Mucosa of descending colon (tissue), 3 donors: ENCODE results near the gene DGKQ. TPM values are rescaled to one million over a fixed set of nuclear protein-coding genes. Genes with fewer than 3 reads are reported as not detected.
"Not testable (repeated sequence)": the region's sequence is repeated elsewhere in the genome, so short reads cannot be mapped to it uniquely, and the experiment has no call there.

ENCODE experiments used
- ATAC-seq: fragments of 200-7000 bp; cut with Tn5 transposase; one replicate; pipeline ENCODE4 v1.9.1; 2020; ENCODE audit warnings: mild to moderate bottlenecking, moderate library complexity
- DNase-seq, 3 donors: peaks; one replicate each; pipeline ENCODE4 v3.0.0-alpha.2; 2020
- H3K36me3 ChIP-seq: fragments of 200-600 bp; one replicate; pipeline ENCODE4 v1.8.0; 2021; ENCODE audit warnings: low read depth, mild to moderate bottlenecking
- H3K4me1 ChIP-seq: fragments of 200-600 bp; one replicate; pipeline ENCODE4 v1.8.0; 2021; ENCODE audit warnings: low read depth, mild to moderate bottlenecking
- H3K4me3 ChIP-seq: fragments of 200-600 bp; one replicate; pipeline ENCODE4 v1.8.0; 2021; ENCODE audit warnings: mild to moderate bottlenecking
- H3K9me3 ChIP-seq: fragments of 200-600 bp; one replicate; pipeline ENCODE4 v1.8.0; 2021; ENCODE audit warnings: mild to moderate bottlenecking
- intact Hi-C, 2 donors: fragments of 100-400 bp; cut with DNase I in 1 of 2; cut with micrococcal nuclease in 1 of 2; formaldehyde crosslinking; loops; one replicate each; pipeline versions ENCODE4 v1.11.0 to v1.11.1; 2022; cut with DNase I, micrococcal nuclease
- total RNA-seq, 3 donors: library from RNA; stranded (reverse); fragmentation: NEBNext Ultra II Directional in 2 of 3; extraction: Animal tissue kit (Norgen Biotek cat#: 25700) in 2 of 3; gene quantifications; one replicate each; pipeline versions ENCODE4 v1.2.1 to v1.2.4, GENCODE V29; 2021 to 2023
- TF ChIP-seq, protein P1 (sequence below): fragments of 200-600 bp; IDR thresholded peaks from one replicate; pipeline ENCODE4 v1.8.0; 2022; ENCODE audit warnings: antibody characterized with exemption, mild to moderate bottlenecking
- donor health status: DM: no; HTN: no; CAD: no; lungs with moderate emphysema.
- donor health status: DM: no; HTN: no; CAD: no.
- donor health status: DM: no; HTN: yes; CAD: no.

Gene DGKQ
- total RNA-seq, 3 donors from 2014 or later = 31.8 to 56.1 (median 41.7) TPM

DNA sequence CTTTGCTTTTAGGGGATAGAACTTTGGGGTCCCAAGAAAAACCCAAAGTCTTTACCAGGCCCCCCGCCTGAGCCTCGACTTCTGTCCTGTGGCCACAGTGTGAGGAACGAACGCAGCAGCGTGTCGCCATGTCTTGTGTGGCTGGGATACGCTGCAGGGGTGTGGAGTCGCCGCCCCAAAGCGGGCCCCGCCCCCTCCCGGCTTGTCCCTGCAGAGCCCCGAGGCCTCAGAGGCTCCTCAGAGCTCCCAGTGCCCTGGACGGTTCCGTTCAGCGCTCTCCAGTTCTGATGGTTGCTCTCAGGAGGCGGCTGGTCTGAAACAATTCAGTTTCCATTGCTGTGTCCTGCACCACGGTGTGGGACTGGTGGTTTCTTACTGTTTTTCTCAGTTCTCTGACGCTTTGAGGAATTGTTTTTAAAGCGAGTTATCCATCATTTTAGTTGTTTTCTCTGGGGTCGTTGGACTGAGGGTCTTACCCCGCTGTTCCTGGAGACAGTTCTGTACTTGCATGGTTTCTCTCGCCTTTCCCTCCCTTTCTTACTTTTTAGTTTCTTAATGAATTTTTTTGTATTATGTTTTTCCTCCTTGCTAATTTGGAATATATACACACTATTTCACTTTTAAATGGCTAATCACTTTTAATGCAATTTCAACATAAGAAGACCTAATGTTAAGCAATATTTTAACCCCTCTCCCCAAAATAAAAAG lies 11.9 kb upstream of the DGKQ start:
- H3K4me3 ChIP-seq = no peak overlapping the region
- TF ChIP-seq, protein P1, sequence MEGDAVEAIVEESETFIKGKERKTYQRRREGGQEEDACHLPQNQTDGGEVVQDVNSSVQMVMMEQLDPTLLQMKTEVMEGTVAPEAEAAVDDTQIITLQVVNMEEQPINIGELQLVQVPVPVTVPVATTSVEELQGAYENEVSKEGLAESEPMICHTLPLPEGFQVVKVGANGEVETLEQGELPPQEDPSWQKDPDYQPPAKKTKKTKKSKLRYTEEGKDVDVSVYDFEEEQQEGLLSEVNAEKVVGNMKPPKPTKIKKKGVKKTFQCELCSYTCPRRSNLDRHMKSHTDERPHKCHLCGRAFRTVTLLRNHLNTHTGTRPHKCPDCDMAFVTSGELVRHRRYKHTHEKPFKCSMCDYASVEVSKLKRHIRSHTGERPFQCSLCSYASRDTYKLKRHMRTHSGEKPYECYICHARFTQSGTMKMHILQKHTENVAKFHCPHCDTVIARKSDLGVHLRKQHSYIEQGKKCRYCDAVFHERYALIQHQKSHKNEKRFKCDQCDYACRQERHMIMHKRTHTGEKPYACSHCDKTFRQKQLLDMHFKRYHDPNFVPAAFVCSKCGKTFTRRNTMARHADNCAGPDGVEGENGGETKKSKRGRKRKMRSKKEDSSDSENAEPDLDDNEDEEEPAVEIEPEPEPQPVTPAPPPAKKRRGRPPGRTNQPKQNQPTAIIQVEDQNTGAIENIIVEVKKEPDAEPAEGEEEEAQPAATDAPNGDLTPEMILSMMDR = no peak
- intact Hi-C loops = no loop called here
- no peaks in the 10 kb centered on the region for H3K36me3 ChIP-seq
- no peaks in the 10 kb centered on the region for H3K9me3 ChIP-seq
- H3K4me1 ChIP-seq = peaks cover 19% of the 10 kb centered on the region
- DNase-seq (peak; percentile 89), ATAC-seq (peak; percentile 77)

DNA sequence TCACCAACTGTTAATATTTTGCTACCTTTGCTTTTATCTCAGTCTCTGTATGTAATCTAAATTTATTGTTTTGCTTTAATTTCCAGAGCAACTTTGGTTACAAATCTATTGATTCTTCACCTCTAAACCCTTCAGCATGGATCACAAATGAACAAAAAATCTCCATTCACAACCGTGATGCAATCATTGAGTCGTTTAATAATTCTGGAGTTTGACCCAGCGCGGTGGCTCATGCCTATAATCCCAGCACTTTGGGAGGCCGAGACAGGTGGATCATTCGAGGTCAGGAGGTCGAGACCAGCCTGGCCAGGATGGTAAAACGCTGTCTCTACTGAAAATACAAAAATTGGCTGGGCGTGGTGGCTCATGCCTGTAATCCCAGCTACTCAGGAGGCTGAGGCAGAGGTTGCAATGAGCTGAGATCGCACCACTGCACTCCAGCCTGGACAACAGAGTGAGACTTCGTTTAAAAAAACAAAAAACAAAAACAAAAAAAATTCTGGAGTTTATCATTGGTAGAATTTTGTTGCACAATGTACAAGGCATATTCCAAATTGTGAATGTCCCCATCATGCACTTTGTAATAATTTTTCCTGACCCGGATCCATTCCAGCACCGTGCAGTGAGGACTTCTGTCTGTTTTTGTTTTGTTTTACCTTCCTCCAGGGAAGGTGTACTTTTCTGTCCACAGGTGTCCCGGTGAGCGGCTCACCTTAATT lies 11.1 kb upstream of the DGKQ start:
- intact Hi-C loops = no loop called here
- TF ChIP-seq, protein P1 = no peak
- no peak for DNase-seq
- Histone ChIP-seq H3K36me3 (no peaks in the 10 kb centered on the region), H3K4me1 (peaks cover 19% of the 10 kb centered on the region), H3K4me3 (no peak overlapping the region), H3K9me3 (no peaks in the 10 kb centered on the region)
- ATAC-seq = no peak

DNA sequence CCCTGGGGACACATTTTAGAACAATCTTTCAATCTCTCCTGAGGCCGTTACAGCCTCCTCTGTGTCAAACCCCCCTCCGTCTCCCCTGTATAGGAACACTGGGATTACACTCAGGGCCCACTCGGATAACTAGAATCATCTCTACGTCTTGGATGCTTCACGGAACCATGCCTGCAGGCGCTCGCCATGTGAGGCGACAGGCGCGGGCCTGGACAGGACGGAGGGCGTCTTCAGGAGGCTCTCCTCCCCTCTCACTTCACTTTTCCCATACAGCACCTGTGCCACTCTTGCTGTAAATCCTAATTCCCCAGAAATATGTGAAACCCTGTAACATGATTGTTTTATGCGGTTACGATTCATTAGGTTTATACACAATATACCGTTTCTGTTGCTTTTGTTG lies 9.4 kb upstream of the DGKQ start:
- intact Hi-C loops = no loop called here
- peaks cover 16% of the 10 kb centered on the region for H3K4me1 ChIP-seq
- TF ChIP-seq, protein P1 = no peak
- no peak for DNase-seq
- H3K9me3 ChIP-seq = no peaks in the 10 kb centered on the region
- no peak overlapping the region for H3K4me3 ChIP-seq
- ATAC-seq = no peak
- no peaks in the 10 kb centered on the region for H3K36me3 ChIP-seq

DNA sequence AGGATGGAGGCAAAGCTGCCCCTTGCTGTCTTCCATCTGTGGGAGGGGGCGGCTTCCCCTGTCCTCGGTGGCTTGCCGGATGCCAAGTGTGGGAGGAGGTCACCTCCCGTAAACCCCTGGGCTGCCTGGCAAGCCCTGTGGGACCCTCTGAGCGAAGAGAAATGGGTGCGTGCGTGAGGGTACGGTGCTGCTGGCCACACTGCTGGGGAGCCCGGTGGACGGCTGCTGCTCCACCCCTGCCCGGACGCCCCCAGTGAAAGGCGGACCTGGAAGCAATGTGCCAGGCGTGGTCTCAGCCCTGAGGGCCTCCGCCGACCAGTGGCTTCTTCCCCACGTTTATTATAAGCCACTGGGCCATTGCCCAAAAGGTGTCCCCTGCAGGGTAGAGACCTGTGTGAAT lies 8.9 kb upstream of the DGKQ start:
- no peaks in the 10 kb centered on the region for H3K36me3 ChIP-seq
- TF ChIP-seq, protein P1 = no peak
- no peak overlapping the region for H3K4me3 ChIP-seq
- no peaks in the 10 kb centered on the region for H3K9me3 ChIP-seq
- peaks cover 11% of the 10 kb centered on the region for H3K4me1 ChIP-seq
- ATAC-seq (no peak), DNase-seq (no peak)
- intact Hi-C loops = no loop called here

- intact Hi-C loops = no loop called here
- DNase-seq (no peak), ATAC-seq (no peak)
- Histone ChIP-seq H3K4me1 (no peaks in the 10 kb centered on the region), H3K4me3 (no peak overlapping the region), H3K36me3 (no peaks in the 10 kb centered on the region), H3K9me3 (no peaks in the 10 kb centered on the region)
- TF ChIP-seq, protein P1 = no peak
These were observed 5.8 kb upstream of the DGKQ start for GRCh38 chr4:978957-979701.

GRCh38 chr4:976016-976415 lies 2.6 kb upstream of the DGKQ start:
- intact Hi-C loops, DNase-seq, H3K36me3 ChIP-seq, H3K4me3 ChIP-seq, H3K9me3 ChIP-seq, ATAC-seq: not testable (repeated sequence)
- peaks cover 17% of the 10 kb centered on the region for H3K4me1 ChIP-seq
